Measurements from ENCODE around the gene ITSN2.
"Not testable (repeated sequence)": the region's sequence is repeated elsewhere in the genome, so short reads cannot be mapped to it uniquely, and the experiment has no call there.

Gene ITSN2

GRCh38 chr2:24209389-24210105, 150.8 kb downstream of the ITSN2 start:
- no peak for DNase-seq

GRCh38 chr2:24208490-24208889, 151.8 kb downstream of the ITSN2 start:
- DNase-seq, result no peak

GRCh38 chr2:24207359-24207758, 153.0 kb downstream of the ITSN2 start:
- no peak for DNase-seq

GRCh38 chr2:24206714-24207113, 153.6 kb downstream of the ITSN2 start:
- DNase-seq, result no peak

GRCh38 chr2:24206242-24206641, 154.1 kb downstream of the ITSN2 start:
- no peak for DNase-seq

GRCh38 chr2:24205131-24205530, 155.2 kb downstream of the ITSN2 start:
- no peak for DNase-seq

- DNase-seq, result no peak
These were observed 155.8 kb downstream of the ITSN2 start for GRCh38 chr2:24204505-24204904.

GRCh38 chr2:24203787-24204150, 156.6 kb downstream of the ITSN2 start:
- DNase-seq, result no peak

GRCh38 chr2:24203029-24203786, 157.1 kb downstream of the ITSN2 start:
- no peak for DNase-seq

GRCh38 chr2:24200799-24201198, 159.5 kb downstream of the ITSN2 start:
- no peak for DNase-seq

GRCh38 chr2:24199968-24200590, 160.3 kb downstream of the ITSN2 start:
- no peak for DNase-seq

- DNase-seq, result not testable (repeated sequence)
These were observed 163.1 kb downstream of the ITSN2 start for GRCh38 chr2:24197213-24197612.

- DNase-seq, result no peak
These were observed 168.5 kb downstream of the ITSN2 start for GRCh38 chr2:24191848-24192247.

GRCh38 chr2:24191156-24191555, 169.2 kb downstream of the ITSN2 start:
- DNase-seq, result no peak

GRCh38 chr2:24190503-24190902, 169.8 kb downstream of the ITSN2 start:
- DNase-seq, result no peak

- DNase-seq, result no peak
These were observed 170.8 kb downstream of the ITSN2 start for GRCh38 chr2:24189551-24189950.

- DNase-seq, result no peak
These were observed 176.8 kb downstream of the ITSN2 start for GRCh38 chr2:24183366-24184069.

- no peak for DNase-seq
These were observed 177.8 kb downstream of the ITSN2 start for GRCh38 chr2:24182507-24182906.

- no peak for DNase-seq
These were observed 178.5 kb downstream of the ITSN2 start for GRCh38 chr2:24181849-24182248.

GRCh38 chr2:24179683-24180082, 180.7 kb downstream of the ITSN2 start:
- DNase-seq, result no peak

- no peak for DNase-seq
These were observed 184.0 kb downstream of the ITSN2 start for GRCh38 chr2:24176326-24176725.

GRCh38 chr2:24175631-24176187, 184.6 kb downstream of the ITSN2 start:
- no peak for DNase-seq

- DNase-seq, result no peak
These were observed 185.5 kb downstream of the ITSN2 start, which contains the start of gene FAM228A for GRCh38 chr2:24174851-24175277. Gene FAM228A (plus strand): TSS chr2:24175053. CDS start chr2:24175481, 428 bp downstream.

Data from CD4-positive, alpha-beta T cell treated with Interleukin-12 subunit alpha and Interleukin-12 subunit beta, for 1 hour (primary cell).